Measurements from ENCODE around the gene C5AR2.

DNA sequence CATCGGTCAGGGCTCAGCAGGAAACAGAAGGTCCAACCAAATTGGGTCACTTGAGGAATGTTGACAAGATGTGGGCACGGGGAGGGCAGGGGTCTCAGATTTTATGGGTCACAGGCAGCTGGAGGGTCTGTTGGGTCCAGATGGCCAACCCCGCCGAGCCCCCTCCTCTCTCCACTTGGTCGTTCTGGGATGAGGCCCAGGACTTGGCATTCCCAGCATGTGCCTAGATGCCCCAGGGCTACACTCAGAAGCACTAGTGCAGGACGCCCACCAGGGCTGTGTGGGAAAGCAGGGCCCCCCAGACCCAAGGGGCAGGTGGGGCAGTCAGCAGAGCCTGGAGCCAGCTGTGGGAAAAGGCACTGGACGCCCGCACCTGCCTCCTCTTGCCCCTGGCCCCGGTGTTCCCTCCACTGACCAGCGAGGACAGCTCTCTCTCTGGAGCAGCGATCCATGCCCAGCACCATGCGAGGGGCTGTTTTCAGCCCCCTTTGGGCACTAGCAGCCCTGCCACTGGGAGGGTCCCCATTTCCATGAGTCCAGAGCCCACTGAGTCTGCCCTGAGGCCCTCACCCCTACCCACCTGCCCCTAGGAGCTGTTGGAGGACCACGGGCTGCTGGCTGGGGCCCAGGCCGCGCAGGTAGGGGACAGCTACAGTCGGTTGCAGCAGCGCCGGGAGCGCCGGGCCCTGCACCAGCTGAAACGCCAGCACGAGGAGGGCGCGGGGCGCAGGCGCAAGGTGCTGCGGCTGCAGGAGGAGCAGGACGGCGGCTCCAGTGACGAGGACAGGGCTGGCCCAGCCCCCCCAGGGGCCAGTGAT, 43.1 kb downstream of the C5AR2 start:
- TF ChIP-seq CTCF (optimal IDR thresholded peaks at IDR 0.05 in 1 of 3, IDR thresholded peaks at IDR 0.05 in 1 of 3, conservative IDR thresholded peaks at IDR 0.05 in 1 of 3; ENCODE audit: extremely low read depth in 1 of 3, insufficient read depth in 2 of 3, low read length in 3 of 3) (no peak), EZH2 (IDR thresholded peaks at IDR 0.05; ENCODE audit: low read length) (no peak)

Measured in keratinocyte (primary cell).